Neural cell (in vitro differentiated cells): Measurements from ENCODE around the gene PEF1. TPM values are rescaled to one million over a fixed set of nuclear protein-coding genes. Genes with fewer than 3 reads are reported as not detected.

ENCODE experiments used
- H2AFZ ChIP-seq: fragments of 200-600, 300-800 bp; sonication (generic), shearing (Covaris generic); 2 replicates; pipeline ENCODE4 v1.6.0; 2014; ENCODE audit warnings: low read depth, mild to moderate bottlenecking, antibody characterized with exemption, low read length, moderate library complexity
- H3F3A ChIP-seq: fragments of 200-600 bp; shearing (Covaris generic); 2 replicates; pipeline ENCODE4 v1.6.1; 2016; ENCODE audit warnings: mild to moderate bottlenecking, moderate library complexity, mixed read lengths, antibody characterized with exemption, low read length; ENCODE audit not compliant: insufficient read depth, poor library complexity, severe bottlenecking
- H3K27ac ChIP-seq: fragments of 200-600, 300-800 bp; sonication (generic), shearing (Covaris generic); 2 replicates; pipeline ENCODE4 v1.5.1; 2014; ENCODE audit warnings: mild to moderate bottlenecking, low read length, moderate library complexity
- H3K27me3 ChIP-seq: fragments of 300-800, 200-600 bp; sonication (generic), shearing (Covaris generic); 2 replicates; pipeline ENCODE4 v1.6.0; 2014; ENCODE audit warnings: mild to moderate bottlenecking, low read depth, low read length, moderate library complexity; ENCODE audit not compliant: insufficient read depth
- H3K36me3 ChIP-seq: fragments of 300-800, 200-600 bp; sonication (generic), shearing (Covaris generic); 2 replicates; pipeline ENCODE4 v1.5.1; 2014; ENCODE audit warnings: mild to moderate bottlenecking, antibody characterized with exemption, low read length, moderate library complexity; ENCODE audit not compliant: insufficient read depth
- H3K4me2 ChIP-seq: fragments of 300-800, 200-600 bp; sonication (generic), shearing (Covaris generic); 2 replicates; pipeline ENCODE4 v1.6.0; 2014; ENCODE audit warnings: mild to moderate bottlenecking, low read length
- H3K4me3 ChIP-seq: fragments of 300-800, 200-600 bp; sonication (generic), shearing (Covaris generic); 2 replicates; pipeline ENCODE4 v1.5.1; 2014; ENCODE audit warnings: mild to moderate bottlenecking, low read length, moderate library complexity
- H3K79me2 ChIP-seq: fragments of 200-600 bp; shearing (Covaris generic); replicated peaks from 2 replicates; pipeline ENCODE4 v1.6.0; 2014; ENCODE audit warnings: mild to moderate bottlenecking, low read length, moderate library complexity; ENCODE audit not compliant: insufficient read depth
- H3K9ac ChIP-seq: fragments of 300-800, 200-600 bp; sonication (generic), shearing (Covaris generic); 2 replicates; pipeline ENCODE4 v1.6.1; 2016; ENCODE audit warnings: mild to moderate bottlenecking, low read length, mixed read lengths
- H3K9me2 ChIP-seq: fragments of 200-600 bp; shearing (Covaris generic); 2 replicates; pipeline ENCODE4 v1.6.1; 2016; ENCODE audit warnings: mild to moderate bottlenecking, low read length, mixed read lengths; ENCODE audit not compliant: insufficient read depth
- H3K9me3 ChIP-seq: fragments of 200-600, 300-800 bp; sonication (generic), shearing (Covaris generic); 2 replicates; pipeline ENCODE4 v1.6.1; 2016; ENCODE audit warnings: mild to moderate bottlenecking, mixed run types, low read length, moderate library complexity, mixed read lengths
- H4K20me1 ChIP-seq: fragments of 200-600 bp; shearing (Covaris generic); 2 replicates; pipeline ENCODE4 v1.6.1; 2016; ENCODE audit warnings: mild to moderate bottlenecking, mixed run types; ENCODE audit not compliant: insufficient read depth
- EP300 ChIP-seq: fragments of 450-650 bp; conservative IDR thresholded peaks from 2 replicates; pipeline ENCODE4 v1.6.1; 2014; ENCODE audit warnings: antibody characterized with exemption, mild to moderate bottlenecking, moderate library complexity; ENCODE audit not compliant: poor library complexity, severe bottlenecking
- EZH2 ChIP-seq: fragments of 200-600, 300-800 bp; shearing (Covaris generic), sonication (generic); IDR thresholded peaks from 2 replicates; pipeline ENCODE4 v1.6.1; 2014; ENCODE audit warnings: antibody characterized with exemption, low read length, borderline replicate concordance, mild to moderate bottlenecking; ENCODE audit not compliant: insufficient read depth, poor library complexity, severe bottlenecking
- MXI1 ChIP-seq: fragments of 450-650 bp; conservative IDR thresholded peaks from 2 replicates; pipeline ENCODE4 v1.6.1; 2014; ENCODE audit warnings: antibody characterized with exemption, mild to moderate bottlenecking; ENCODE audit not compliant: poor library complexity, severe bottlenecking
- POLR2AphosphoS5 ChIP-seq: IDR thresholded peaks from 2 replicates; pipeline ENCODE4 v1.6.1; 2012
- RAD21 ChIP-seq: fragments of 450-650 bp; conservative IDR thresholded peaks from 2 replicates; pipeline ENCODE4 v1.6.1; 2014; ENCODE audit warnings: antibody characterized with exemption, mild to moderate bottlenecking, moderate library complexity
- SMC3 ChIP-seq: fragments of 450-650 bp; conservative IDR thresholded peaks from 2 replicates; pipeline ENCODE4 v1.6.1; 2014; ENCODE audit warnings: antibody characterized with exemption, mild to moderate bottlenecking, moderate library complexity; ENCODE audit not compliant: poor library complexity
- TAF1 ChIP-seq: IDR thresholded peaks from 2 replicates; pipeline ENCODE4 v1.6.1; 2012; ENCODE audit warnings: low read depth
- polyA plus RNA-seq: library from polyadenylated mRNA; depleted of rRNA; stranded (reverse); fragments of >200 nt; gene quantifications from 2 replicates; pipeline ENCODE4 v1.2.3, GENCODE V29; 2014
- TF ChIP-seq, protein P1 (sequence below): fragments of 450-650 bp; IDR thresholded peaks from 2 replicates; pipeline ENCODE4 v1.5.1; 2014; ENCODE audit warnings: antibody characterized with exemption, mild to moderate bottlenecking, moderate library complexity; ENCODE audit not compliant: poor library complexity, severe bottlenecking
- TF ChIP-seq, protein P2 (sequence below): IDR thresholded peaks from 2 replicates; pipeline ENCODE4 v1.6.1; 2012; ENCODE audit warnings: borderline replicate concordance

The PEF1 gene
- polyA plus RNA-seq, 1 donor from 2014 or later = 48.2 TPM

DNA sequence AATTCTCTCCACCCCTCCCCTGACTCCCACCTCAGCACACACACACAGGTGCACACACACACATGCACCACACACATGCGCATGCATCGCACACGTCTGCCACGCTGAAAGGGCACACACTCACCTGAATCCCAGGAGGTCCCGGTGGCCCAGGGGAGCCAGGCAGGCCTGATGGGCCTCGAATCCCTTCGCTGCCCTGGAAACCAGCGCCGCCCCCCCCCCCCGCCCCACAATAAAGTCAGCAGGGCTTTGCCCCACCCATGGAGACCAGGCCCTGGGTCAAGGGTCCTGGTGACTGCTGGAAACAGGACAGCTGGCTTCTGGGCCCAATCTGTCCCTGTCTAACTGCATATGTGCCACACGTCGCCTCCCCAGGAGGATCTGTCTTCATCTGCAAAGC is 17.8 kb upstream of the PEF1 start:
- Histone ChIP-seq H2AFZ (no peak overlapping the region), H3F3A (no peaks in the 10 kb centered on the region), H3K27me3 (no peaks in the 10 kb centered on the region), H3K79me2 (no peaks in the 10 kb centered on the region), H4K20me1 (no peaks in the 10 kb centered on the region), H3K9me3 (no peaks in the 10 kb centered on the region), H3K9me2 (no peaks in the 10 kb centered on the region), H3K4me2 (no peak overlapping the region), H3K4me3 (no peak overlapping the region), H3K9ac (no peak overlapping the region), H3K36me3 (no peaks in the 10 kb centered on the region), H3K27ac (no peak overlapping the region)
- TF ChIP-seq EP300 = no peak
- TF ChIP-seq, protein P1, sequence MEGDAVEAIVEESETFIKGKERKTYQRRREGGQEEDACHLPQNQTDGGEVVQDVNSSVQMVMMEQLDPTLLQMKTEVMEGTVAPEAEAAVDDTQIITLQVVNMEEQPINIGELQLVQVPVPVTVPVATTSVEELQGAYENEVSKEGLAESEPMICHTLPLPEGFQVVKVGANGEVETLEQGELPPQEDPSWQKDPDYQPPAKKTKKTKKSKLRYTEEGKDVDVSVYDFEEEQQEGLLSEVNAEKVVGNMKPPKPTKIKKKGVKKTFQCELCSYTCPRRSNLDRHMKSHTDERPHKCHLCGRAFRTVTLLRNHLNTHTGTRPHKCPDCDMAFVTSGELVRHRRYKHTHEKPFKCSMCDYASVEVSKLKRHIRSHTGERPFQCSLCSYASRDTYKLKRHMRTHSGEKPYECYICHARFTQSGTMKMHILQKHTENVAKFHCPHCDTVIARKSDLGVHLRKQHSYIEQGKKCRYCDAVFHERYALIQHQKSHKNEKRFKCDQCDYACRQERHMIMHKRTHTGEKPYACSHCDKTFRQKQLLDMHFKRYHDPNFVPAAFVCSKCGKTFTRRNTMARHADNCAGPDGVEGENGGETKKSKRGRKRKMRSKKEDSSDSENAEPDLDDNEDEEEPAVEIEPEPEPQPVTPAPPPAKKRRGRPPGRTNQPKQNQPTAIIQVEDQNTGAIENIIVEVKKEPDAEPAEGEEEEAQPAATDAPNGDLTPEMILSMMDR = no peak
- no peak for TF ChIP-seq EZH2
- TF ChIP-seq, protein P2, sequence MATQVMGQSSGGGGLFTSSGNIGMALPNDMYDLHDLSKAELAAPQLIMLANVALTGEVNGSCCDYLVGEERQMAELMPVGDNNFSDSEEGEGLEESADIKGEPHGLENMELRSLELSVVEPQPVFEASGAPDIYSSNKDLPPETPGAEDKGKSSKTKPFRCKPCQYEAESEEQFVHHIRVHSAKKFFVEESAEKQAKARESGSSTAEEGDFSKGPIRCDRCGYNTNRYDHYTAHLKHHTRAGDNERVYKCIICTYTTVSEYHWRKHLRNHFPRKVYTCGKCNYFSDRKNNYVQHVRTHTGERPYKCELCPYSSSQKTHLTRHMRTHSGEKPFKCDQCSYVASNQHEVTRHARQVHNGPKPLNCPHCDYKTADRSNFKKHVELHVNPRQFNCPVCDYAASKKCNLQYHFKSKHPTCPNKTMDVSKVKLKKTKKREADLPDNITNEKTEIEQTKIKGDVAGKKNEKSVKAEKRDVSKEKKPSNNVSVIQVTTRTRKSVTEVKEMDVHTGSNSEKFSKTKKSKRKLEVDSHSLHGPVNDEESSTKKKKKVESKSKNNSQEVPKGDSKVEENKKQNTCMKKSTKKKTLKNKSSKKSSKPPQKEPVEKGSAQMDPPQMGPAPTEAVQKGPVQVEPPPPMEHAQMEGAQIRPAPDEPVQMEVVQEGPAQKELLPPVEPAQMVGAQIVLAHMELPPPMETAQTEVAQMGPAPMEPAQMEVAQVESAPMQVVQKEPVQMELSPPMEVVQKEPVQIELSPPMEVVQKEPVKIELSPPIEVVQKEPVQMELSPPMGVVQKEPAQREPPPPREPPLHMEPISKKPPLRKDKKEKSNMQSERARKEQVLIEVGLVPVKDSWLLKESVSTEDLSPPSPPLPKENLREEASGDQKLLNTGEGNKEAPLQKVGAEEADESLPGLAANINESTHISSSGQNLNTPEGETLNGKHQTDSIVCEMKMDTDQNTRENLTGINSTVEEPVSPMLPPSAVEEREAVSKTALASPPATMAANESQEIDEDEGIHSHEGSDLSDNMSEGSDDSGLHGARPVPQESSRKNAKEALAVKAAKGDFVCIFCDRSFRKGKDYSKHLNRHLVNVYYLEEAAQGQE = no peak
- no peak for TF ChIP-seq MXI1

DNA sequence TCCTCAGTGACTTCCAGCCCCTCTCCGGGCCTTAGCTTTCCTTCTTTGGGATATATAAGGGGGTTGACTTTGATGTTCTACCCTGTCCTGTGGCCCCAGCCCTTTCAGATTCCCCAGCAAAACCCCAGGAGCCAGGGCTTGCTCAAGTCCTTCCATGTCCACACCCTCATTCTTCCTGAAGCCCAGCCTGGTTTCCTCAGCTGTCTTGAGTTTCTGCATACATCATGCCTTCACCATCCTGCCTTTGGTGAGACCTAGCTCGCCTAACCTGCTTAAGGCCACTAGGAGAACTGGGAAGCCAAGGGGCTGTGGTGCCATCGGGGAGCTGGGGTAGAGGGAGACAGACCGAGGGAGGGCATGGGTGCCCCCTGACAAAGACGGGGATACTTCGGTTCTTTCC is 17.2 kb upstream of the PEF1 start:
- Histone ChIP-seq H4K20me1 (no peaks in the 10 kb centered on the region), H3K36me3 (no peaks in the 10 kb centered on the region), H3K9me3 (no peaks in the 10 kb centered on the region), H3K9me2 (no peaks in the 10 kb centered on the region), H3F3A (no peaks in the 10 kb centered on the region), H3K9ac (no peak overlapping the region), H3K27me3 (no peaks in the 10 kb centered on the region), H2AFZ (no peak overlapping the region), H3K4me3 (no peak overlapping the region), H3K27ac (no peak overlapping the region), H3K79me2 (no peaks in the 10 kb centered on the region), H3K4me2 (no peak overlapping the region)
- TF ChIP-seq, protein P1 = no peak
- TF ChIP-seq POLR2AphosphoS5 (no peak), MXI1 (no peak), TAF1 (no peak), EP300 (no peak), EZH2 (no peak), SMC3 (no peak), RAD21 (no peak)
- TF ChIP-seq, protein P2 = no peak
